PC-9 (cell line): ENCODE results near the gene AHNAK. TPM values are rescaled to one million over a fixed set of nuclear protein-coding genes. Genes with fewer than 3 reads are reported as not detected.

ENCODE experiments used
- BruUV-seq: library from RNA; stranded (reverse); fragments of 400-500 nt; replicated peaks from 2 replicates; lab custom pipeline; 2021; lab: Mats Ljungman, UMichigan
- CTCF ChIA-PET: fragments of 300-600 bp; sonication (Branson Sonifier 250); formaldehyde crosslinking; loops from one replicate; lab custom pipeline; 2022; ENCODE audit warnings: antibody characterized with exemption; lab: Charles Lee
- POLR2A ChIA-PET: fragments of 300-600 bp; sonication (Branson Sonifier 250); formaldehyde crosslinking; loops from one replicate; lab custom pipeline; 2022; ENCODE audit warnings: antibody characterized with exemption; ENCODE audit not compliant: unreplicated experiment; lab: Charles Lee
- DNase-seq, 2 experiments: peaks; one replicate each; pipeline versions ENCODE4 v3.0.0 to v3.0.0-alpha.2; 2015 to 2022; ENCODE audit warnings: mixed read lengths in 1 of 2
- H2AFZ ChIP-seq: fragments of 200-600 bp; sonication (generic); 2 replicates; pipeline ENCODE4 v1.8.1; 2017; ENCODE audit warnings: antibody characterized with exemption
- H3F3A ChIP-seq: fragments of 200-600 bp; sonication (generic); 2 replicates; pipeline ENCODE4 v1.8.1; 2017; ENCODE audit warnings: antibody characterized with exemption, mild to moderate bottlenecking, low read depth; ENCODE audit not compliant: insufficient read depth
- H3K27ac ChIP-seq: fragments of 200-600 bp; sonication (generic); 2 replicates; pipeline ENCODE4 v1.6.1; 2016; ENCODE audit warnings: mixed run types
- H3K27me3 ChIP-seq: fragments of 200-600 bp; sonication (generic); 2 replicates; pipeline ENCODE4 v1.6.1; 2016; ENCODE audit warnings: low read depth, mixed run types; ENCODE audit not compliant: insufficient read depth
- H3K36me3 ChIP-seq: fragments of 200-600 bp; sonication (generic); 2 replicates; pipeline ENCODE4 v1.6.1; 2016; ENCODE audit warnings: low read depth, mixed run types
- H3K4me1 ChIP-seq: fragments of 200-600 bp; sonication (generic); replicated peaks from 2 replicates; pipeline ENCODE4 v1.6.1; 2016; ENCODE audit warnings: mixed run types; ENCODE audit not compliant: insufficient read depth
- H3K4me2 ChIP-seq: fragments of 200-600 bp; sonication (generic); 2 replicates; pipeline ENCODE4 v1.6.1; 2017; ENCODE audit warnings: mixed run types
- H3K4me3 ChIP-seq: fragments of 200-600 bp; sonication (generic); 2 replicates; pipeline ENCODE4 v1.6.1; 2016; ENCODE audit warnings: mixed run types
- H3K79me2 ChIP-seq: fragments of 200-600 bp; sonication (generic); 2 replicates; pipeline ENCODE4 v1.6.1; 2017; ENCODE audit warnings: low read depth, mixed run types
- H3K9me2 ChIP-seq: fragments of 200-600 bp; sonication (generic); 2 replicates; pipeline ENCODE4 v1.8.1; 2017; ENCODE audit warnings: mild to moderate bottlenecking; ENCODE audit not compliant: insufficient read depth
- H3K9me3 ChIP-seq: fragments of 200-600 bp; sonication (generic); 2 replicates; pipeline ENCODE4 v1.8.1; 2016; ENCODE audit warnings: low read depth; ENCODE audit not compliant: insufficient read depth
- H4K20me1 ChIP-seq: fragments of 200-600 bp; sonication (generic); 2 replicates; pipeline ENCODE4 v1.8.1; 2017; ENCODE audit not compliant: insufficient read depth
- EZH2 ChIP-seq: fragments of 200-600 bp; sonication (generic); IDR thresholded peaks from 2 replicates; pipeline ENCODE4 v1.8.0; 2017; ENCODE audit warnings: antibody characterized with exemption, low read depth
- intact Hi-C: fragments of 100-400 bp; cut with micrococcal nuclease; formaldehyde crosslinking; loops from one replicate; pipeline ENCODE4 v1.10.0; 2022; ENCODE audit not compliant: unreplicated experiment
- total RNA-seq: library from RNA; stranded (reverse); gene quantifications from 2 replicates; pipeline ENCODE4 v1.2.3, GENCODE V29; 2021
- TF ChIP-seq, protein P1 (sequence below): fragments of 200-600 bp; sonication (generic); conservative IDR thresholded peaks from 2 replicates; pipeline ENCODE4 v1.6.1; 2017; ENCODE audit warnings: mixed run types, antibody characterized with exemption, mild to moderate bottlenecking, moderate library complexity

The AHNAK gene
- total RNA-seq, 1 experiment from 2014 or later: 632 TPM

DNA sequence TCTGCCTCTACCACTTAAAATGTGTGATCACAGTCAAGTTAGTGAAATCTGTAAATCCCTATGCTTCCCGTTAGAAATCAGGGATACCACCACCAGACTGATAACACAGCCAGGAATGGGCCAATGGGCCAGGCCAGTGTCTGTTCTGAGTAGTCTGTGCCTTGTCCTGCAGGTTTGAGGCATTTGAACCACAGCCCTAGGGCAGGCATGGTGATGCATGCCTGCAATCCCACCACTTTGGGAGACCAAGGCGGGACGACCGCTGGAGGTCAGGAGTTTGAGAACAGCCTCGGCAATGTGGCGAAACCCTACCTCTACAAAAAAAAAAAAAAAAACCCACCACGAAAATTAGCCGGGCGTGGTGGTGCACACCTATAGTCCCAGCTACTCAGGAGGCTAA is 12.1 kb upstream of the AHNAK start:
- Histone ChIP-seq H3F3A (peaks cover 97% of the 10 kb centered on the region), H3K27me3 (no peaks in the 10 kb centered on the region), H3K9me3 (no peaks in the 10 kb centered on the region), H2AFZ (no peak overlapping the region), H3K36me3 (peaks cover 30% of the 10 kb centered on the region), H3K27ac (peak overlapping the region; percentile 92), H3K9me2 (no peaks in the 10 kb centered on the region), H3K79me2 (peaks cover 44% of the 10 kb centered on the region), H3K4me3 (no peak overlapping the region), H3K4me2 (no peak overlapping the region; the same call in 1 of the 2 replicates), H4K20me1 (peaks cover 49% of the 10 kb centered on the region), H3K4me1 (peaks cover 91% of the 10 kb centered on the region)
- ChIA-PET CTCF (interaction anchor here (0.6 to 3.3 kb wide), 3 partner anchors 15 to 134 kb away, joined by 4 to 49 read pairs (median 10); no protein-coding TSS in a partner anchor), POLR2A (interaction anchor here (0.7 kb wide), 1 partner anchor 22 kb away, joined by 6 read pairs; no protein-coding TSS in a partner anchor)
- DNase-seq: no peak
- intact Hi-C loops: no loop called here
- TF ChIP-seq, protein P1, sequence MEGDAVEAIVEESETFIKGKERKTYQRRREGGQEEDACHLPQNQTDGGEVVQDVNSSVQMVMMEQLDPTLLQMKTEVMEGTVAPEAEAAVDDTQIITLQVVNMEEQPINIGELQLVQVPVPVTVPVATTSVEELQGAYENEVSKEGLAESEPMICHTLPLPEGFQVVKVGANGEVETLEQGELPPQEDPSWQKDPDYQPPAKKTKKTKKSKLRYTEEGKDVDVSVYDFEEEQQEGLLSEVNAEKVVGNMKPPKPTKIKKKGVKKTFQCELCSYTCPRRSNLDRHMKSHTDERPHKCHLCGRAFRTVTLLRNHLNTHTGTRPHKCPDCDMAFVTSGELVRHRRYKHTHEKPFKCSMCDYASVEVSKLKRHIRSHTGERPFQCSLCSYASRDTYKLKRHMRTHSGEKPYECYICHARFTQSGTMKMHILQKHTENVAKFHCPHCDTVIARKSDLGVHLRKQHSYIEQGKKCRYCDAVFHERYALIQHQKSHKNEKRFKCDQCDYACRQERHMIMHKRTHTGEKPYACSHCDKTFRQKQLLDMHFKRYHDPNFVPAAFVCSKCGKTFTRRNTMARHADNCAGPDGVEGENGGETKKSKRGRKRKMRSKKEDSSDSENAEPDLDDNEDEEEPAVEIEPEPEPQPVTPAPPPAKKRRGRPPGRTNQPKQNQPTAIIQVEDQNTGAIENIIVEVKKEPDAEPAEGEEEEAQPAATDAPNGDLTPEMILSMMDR: no peak
- TF ChIP-seq EZH2: no peak
- BruUV-seq: no TSS peak

DNA sequence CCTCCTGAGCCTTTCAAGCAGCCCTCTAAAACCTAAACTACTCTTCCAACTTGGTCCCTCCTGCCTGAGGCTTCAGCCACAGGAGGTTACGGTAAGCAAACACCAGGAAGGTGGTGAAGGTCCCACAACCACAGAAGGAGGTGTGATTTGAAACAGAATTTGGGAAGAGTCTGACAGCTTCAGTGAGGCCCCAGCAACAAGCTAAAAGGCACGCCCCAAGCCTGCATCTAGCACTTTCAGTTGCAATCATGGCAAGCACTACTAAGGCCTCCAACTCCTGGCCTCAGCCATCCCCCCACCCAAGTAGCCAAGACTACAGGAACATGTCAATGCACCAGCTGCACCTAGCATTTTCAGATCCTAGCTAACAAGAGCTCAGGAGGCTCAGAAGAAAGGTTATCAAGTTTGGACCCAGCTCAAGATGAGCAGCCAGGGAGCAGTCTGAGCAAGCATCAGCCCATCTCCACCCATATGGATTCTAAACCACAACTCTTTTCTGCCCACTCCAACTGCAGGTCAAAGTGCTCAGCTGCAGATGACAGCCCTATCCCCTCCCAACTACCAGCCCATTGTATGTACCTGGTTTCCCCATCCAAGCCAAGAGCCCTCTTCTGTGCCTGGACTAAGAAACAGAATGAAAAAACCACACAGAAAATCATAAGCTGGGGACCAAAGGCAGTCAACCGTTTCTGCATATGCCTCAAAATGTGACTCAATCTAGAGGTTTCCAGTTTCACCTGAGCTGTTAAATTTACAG is 10.4 kb upstream of the AHNAK start:
- intact Hi-C loops: loop anchor here (1.0 kb wide), 1 partner anchor 49 kb away; no protein-coding TSS in a partner anchor
- Histone ChIP-seq H4K20me1 (peaks cover 35% of the 10 kb centered on the region), H3K27me3 (no peaks in the 10 kb centered on the region), H3K4me2 (peak overlapping the region; percentile 95), H3F3A (peaks cover 96% of the 10 kb centered on the region), H3K9me3 (no peaks in the 10 kb centered on the region), H3K9me2 (no peaks in the 10 kb centered on the region), H2AFZ (no peak overlapping the region), H3K79me2 (peaks cover 35% of the 10 kb centered on the region), H3K4me3 (no peak overlapping the region), H3K36me3 (peaks cover 24% of the 10 kb centered on the region), H3K4me1 (peaks cover 96% of the 10 kb centered on the region), H3K27ac (peak overlapping the region; percentile 92)
- TF ChIP-seq EZH2: no peak
- TF ChIP-seq, protein P1: no peak
- POLR2A ChIA-PET: interaction anchor here (0.6 to 1.3 kb wide), 6 partner anchors 10 to 146 kb away, joined by 3 to 10 read pairs (median 4); partner anchors contain the start of gene AHNAK
- peak in 1 of 2 experiments; percentile 60 for DNase-seq
- CTCF ChIA-PET: interaction anchor here (0.5 to 1.6 kb wide), 7 partner anchors 12 to 132 kb away, joined by 3 to 14 read pairs (median 6); no protein-coding TSS in a partner anchor
- BruUV-seq: no TSS peak

GRCh38 chr11:62556108-62556874 is 9.7 kb upstream of the AHNAK start:
- Histone ChIP-seq H3K36me3 (peaks cover 24% of the 10 kb centered on the region), H4K20me1 (peaks cover 30% of the 10 kb centered on the region), H3K9me3 (no peaks in the 10 kb centered on the region), H3K27ac (peak overlapping the region; percentile 92), H3K4me2 (peak overlapping the region; percentile 95), H3K9me2 (no peaks in the 10 kb centered on the region), H3K4me3 (peak overlapping the region; percentile 38; the same call in 1 of the 2 replicates), H3F3A (peaks cover 96% of the 10 kb centered on the region), H3K79me2 (peaks cover 32% of the 10 kb centered on the region), H3K4me1 (peaks cover 96% of the 10 kb centered on the region), H2AFZ (no peak overlapping the region), H3K27me3 (no peaks in the 10 kb centered on the region)
- BruUV-seq: no TSS peak
- POLR2A ChIA-PET: interaction anchor here (0.6 to 1.3 kb wide), 9 partner anchors 9 to 275 kb away, joined by 3 to 10 read pairs (median 4); partner anchors contain the start of genes AHNAK, EEF1G, STX5 and TUT1
- TF ChIP-seq, protein P1: no peak
- no peak for TF ChIP-seq EZH2
- intact Hi-C loops: loop anchor here (1.0 kb wide), 1 partner anchor 48 kb away; no protein-coding TSS in a partner anchor
- peak; percentile 90 to 94 for DNase-seq
- CTCF ChIA-PET: interaction anchor here (0.5 to 1.8 kb wide), 4 partner anchors 12 to 132 kb away, joined by 3 to 12 read pairs (median 8); partner anchors contain the start of gene EEF1G
